Left ventricle myocardium inferior (tissue), 1 donor: ENCODE data around the gene SMG9. TPM values are rescaled to one million over a fixed set of nuclear protein-coding genes. Genes with fewer than 3 reads are reported as not detected.
"Not testable (repeated sequence)": the region's sequence is repeated elsewhere in the genome, so short reads cannot be mapped to it uniquely, and the experiment has no call there.

Source experiments
- DNase-seq: peaks from one replicate; pipeline ENCODE4 v3.0.0-alpha.2; 2020
- H3K27ac ChIP-seq: fragments of 200-600 bp; replicated peaks from 2 replicates; pipeline ENCODE4 v1.8.0; 2021
- H3K27me3 ChIP-seq: fragments of 200-600 bp; 2 replicates; pipeline ENCODE4 v1.8.0; 2021; ENCODE audit warnings: low read depth
- H3K36me3 ChIP-seq: fragments of 200-600 bp; 2 replicates; pipeline ENCODE4 v1.8.0; 2021
- H3K4me1 ChIP-seq: fragments of 200-600 bp; 2 replicates; pipeline ENCODE4 v1.8.0; 2021
- H3K4me3 ChIP-seq: fragments of 200-600 bp; 2 replicates; pipeline ENCODE4 v1.8.0; 2021; ENCODE audit warnings: mild to moderate bottlenecking, moderate library complexity
- H3K9me3 ChIP-seq: fragments of 200-600 bp; replicated peaks from 2 replicates; pipeline ENCODE4 v1.8.0; 2021
- CTCF ChIP-seq: fragments of 200-600 bp; IDR thresholded peaks from 2 replicates; pipeline ENCODE4 v1.8.0; 2021; ENCODE audit warnings: antibody characterized with exemption, mild to moderate bottlenecking, borderline replicate concordance
- intact Hi-C: fragments of 100-400 bp; cut with micrococcal nuclease; formaldehyde crosslinking; loops from one replicate; pipeline ENCODE4 v1.11.0; 2022
- total RNA-seq: library from RNA; stranded (reverse); fragmentation: NEBNext Ultra II Directional; extraction: Animal tissue kit (Norgen Biotek cat#: 25700); gene quantifications from one replicate; pipeline ENCODE4 v1.2.1, GENCODE V29; 2021
- donor health status: DM: no; HTN: yes; CAD: no; lungs with severe emphysema.

Gene SMG9
- total RNA-seq, 1 donor from 2014 or later = 18.9 TPM

GRCh38 chr19:43779147-43779819 lies 24.5 kb upstream of the SMG9 start:
- peak; percentile 36 for DNase-seq
- Histone ChIP-seq H3K27me3 (peaks cover 78% of the 10 kb centered on the region), H3K27ac (no peak overlapping the region), H3K9me3 (no peaks in the 10 kb centered on the region), H3K4me3 (no peak overlapping the region), H3K36me3 (no peaks in the 10 kb centered on the region), H3K4me1 (peaks cover 19% of the 10 kb centered on the region)
- intact Hi-C loops = no loop called here
- no peak for TF ChIP-seq CTCF

- intact Hi-C loops = no loop called here
- Histone ChIP-seq H3K27ac (no peak overlapping the region), H3K27me3 (peaks cover 75% of the 10 kb centered on the region), H3K36me3 (no peaks in the 10 kb centered on the region), H3K4me3 (no peak overlapping the region), H3K4me1 (peaks cover 24% of the 10 kb centered on the region), H3K9me3 (no peaks in the 10 kb centered on the region)
- TF ChIP-seq CTCF = no peak
- no peak for DNase-seq
These were observed 23.9 kb upstream of the SMG9 start for GRCh38 chr19:43778651-43779050.

DNA sequence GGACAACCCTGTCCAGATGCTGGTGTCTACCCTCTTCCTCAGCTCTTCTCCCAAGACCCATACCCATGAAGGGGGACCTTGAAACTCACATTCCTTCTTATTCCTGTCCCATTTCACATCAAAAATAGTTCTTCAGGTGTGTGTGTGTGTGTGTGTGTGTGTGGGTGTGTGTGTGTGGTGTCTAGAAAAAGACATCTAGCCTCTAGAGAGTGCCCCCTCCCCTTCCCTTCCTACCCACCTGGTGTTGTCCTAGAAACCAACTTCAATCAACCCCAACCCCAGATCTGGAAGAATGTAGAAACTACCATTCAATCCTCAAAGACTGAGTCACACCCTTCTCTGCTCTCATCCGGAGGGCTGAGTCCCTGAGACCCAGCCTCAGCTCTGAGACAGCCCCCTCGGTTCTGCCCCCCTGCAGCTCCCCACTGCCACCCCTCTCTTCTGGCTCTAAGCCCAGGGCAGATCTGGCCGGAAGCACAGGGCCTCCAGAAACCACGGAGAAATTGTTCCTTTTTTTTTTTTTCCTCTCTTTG lies 22.5 kb upstream of the SMG9 start:
- Histone ChIP-seq H3K36me3 (no peaks in the 10 kb centered on the region), H3K27me3 (peaks cover 66% of the 10 kb centered on the region), H3K4me3 (no peak overlapping the region), H3K9me3 (no peaks in the 10 kb centered on the region), H3K27ac (no peak overlapping the region), H3K4me1 (peaks cover 24% of the 10 kb centered on the region)
- TF ChIP-seq CTCF = no peak
- no peak for DNase-seq
- intact Hi-C loops = no loop called here

DNA sequence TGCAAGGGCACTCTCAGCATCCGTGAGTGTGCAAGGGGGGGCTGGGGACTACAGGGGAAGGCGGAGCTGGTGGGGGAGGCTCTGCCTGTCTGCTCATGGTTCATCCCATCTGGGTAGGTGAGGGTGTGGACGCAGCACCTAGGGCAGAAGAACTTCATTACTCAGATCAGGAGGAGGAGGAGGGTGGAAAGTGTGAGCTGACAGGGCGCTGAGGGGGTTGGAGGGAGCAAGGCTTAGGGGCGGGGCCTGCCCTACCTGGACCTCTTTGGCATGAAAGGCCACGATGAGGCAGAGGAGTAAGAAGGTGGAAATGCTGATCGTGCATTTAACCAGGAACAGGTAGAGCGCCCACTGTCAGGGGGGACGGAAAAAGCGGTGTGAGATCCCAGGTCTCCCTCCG lies 21.5 kb upstream of the SMG9 start:
- H3K36me3 ChIP-seq = no peaks in the 10 kb centered on the region
- peaks cover 24% of the 10 kb centered on the region for H3K4me1 ChIP-seq
- no peak overlapping the region for H3K27ac ChIP-seq
- intact Hi-C loops = no loop called here
- no peak for TF ChIP-seq CTCF
- H3K27me3 ChIP-seq = peaks cover 61% of the 10 kb centered on the region
- no peak for DNase-seq
- H3K9me3 ChIP-seq = no peaks in the 10 kb centered on the region
- no peak overlapping the region for H3K4me3 ChIP-seq

DNA sequence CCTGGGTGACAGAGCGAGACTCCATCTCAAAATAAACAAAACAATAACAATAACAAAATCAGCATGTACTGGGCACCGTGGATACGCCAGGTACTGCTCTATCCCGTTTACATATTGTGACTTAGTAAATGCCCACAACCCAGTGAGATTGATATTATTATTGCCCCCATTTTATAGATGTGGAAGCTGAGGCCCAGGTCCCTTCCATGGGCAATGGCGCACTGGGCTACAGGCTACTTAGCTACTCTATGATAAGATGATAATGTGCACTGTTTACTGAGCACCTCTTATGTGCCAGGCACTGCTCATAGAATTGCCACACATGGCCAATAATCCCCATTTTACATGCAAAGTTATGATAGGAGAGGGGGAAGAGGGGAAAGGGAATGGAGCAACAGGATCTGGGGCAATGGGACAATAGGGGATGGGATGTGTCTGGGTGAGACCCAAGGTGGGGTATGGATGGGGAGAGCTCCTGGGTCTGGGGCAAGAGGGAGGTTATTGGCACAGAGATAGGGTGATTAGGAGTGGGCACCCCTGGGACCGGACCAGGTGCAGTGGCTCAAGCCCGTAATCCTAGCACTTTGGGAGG lies 20.6 kb upstream of the SMG9 start:
- H3K4me1 ChIP-seq = peaks cover 24% of the 10 kb centered on the region
- no peak for TF ChIP-seq CTCF

GRCh38 chr19:43774940-43775258 lies 20.1 kb upstream of the SMG9 start:
- H3K9me3 ChIP-seq, H3K27ac ChIP-seq, intact Hi-C loops, DNase-seq, H3K36me3 ChIP-seq: not testable (repeated sequence)
- H3K4me3 ChIP-seq = peak overlapping the region; percentile 60
- H3K27me3 ChIP-seq = peaks cover 53% of the 10 kb centered on the region
- peaks cover 24% of the 10 kb centered on the region for H3K4me1 ChIP-seq

More for the DNA sequence above, 20.6 kb upstream of the SMG9 start:
- no peaks in the 10 kb centered on the region for H3K9me3 ChIP-seq
- DNase-seq = no peak
- intact Hi-C loops = no loop called here
- H3K4me3 ChIP-seq = no peak overlapping the region
- no peaks in the 10 kb centered on the region for H3K36me3 ChIP-seq
- peaks cover 54% of the 10 kb centered on the region for H3K27me3 ChIP-seq
- no peak overlapping the region for H3K27ac ChIP-seq
